Activated T-helper 9 cell treated with anti-CD3 and anti-CD28 coated beads, Interleukin-2, amount 50 U/mL, for 16 hours (primary cell): Measurements from ENCODE around the gene SPCS2.
"Not testable (repeated sequence)": the region's sequence is repeated elsewhere in the genome, so short reads cannot be mapped to it uniquely, and the experiment has no call there.

Source experiments
- DNase-seq: peaks from one replicate; pipeline ENCODE4 v3.0.0-alpha.2; 2020; ENCODE audit warnings: low read depth

The SPCS2 gene

DNA sequence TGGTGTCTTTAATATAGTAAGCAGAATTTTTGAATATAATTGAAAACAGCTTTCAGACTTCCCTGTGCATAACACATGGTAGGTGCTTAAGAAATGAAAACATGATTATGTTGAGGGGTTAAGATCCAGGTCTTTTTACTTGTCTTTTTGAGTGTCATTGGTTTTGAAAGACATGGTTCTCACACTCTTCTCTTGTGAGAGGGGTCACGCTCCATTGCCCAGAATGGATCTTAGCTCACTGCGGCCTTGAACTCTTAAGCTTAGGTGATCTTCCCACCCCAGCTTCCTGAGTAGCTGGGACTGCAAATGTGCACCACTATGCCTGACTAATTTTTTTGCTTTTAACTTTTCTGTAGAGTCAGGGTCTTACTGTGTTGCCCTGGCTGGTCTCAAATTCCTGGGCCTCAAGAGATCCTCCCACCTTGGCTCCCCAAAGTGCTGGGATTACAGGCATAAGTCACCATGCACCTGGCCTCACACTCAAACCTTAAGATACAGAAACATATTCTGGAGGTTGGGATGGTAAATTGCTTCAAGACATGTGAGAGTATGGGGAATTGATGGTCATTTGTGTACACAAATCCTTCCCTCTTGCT, 1.4 kb downstream of the SPCS2 start:
- DNase-seq, result no peak

DNA sequence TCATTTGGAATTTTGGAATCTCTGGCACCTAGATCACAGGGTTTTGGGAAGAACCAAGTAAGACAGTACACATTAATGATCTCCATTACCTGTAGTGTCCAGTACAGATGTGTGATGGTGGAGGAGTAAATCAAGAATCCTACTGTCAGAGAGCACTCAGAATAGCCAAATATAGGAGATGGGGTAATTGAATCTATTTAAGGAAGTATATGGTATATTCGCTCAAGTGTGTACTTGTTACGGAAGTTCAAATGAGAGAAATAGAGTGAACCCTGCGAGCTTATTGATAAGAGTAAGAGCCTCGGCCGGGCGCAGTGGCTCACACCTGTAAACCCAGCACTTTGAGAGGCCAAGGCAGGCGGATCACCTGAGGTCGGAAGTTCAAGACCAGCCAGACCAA, 2.2 kb downstream of the SPCS2 start:
- no peak for DNase-seq

DNA sequence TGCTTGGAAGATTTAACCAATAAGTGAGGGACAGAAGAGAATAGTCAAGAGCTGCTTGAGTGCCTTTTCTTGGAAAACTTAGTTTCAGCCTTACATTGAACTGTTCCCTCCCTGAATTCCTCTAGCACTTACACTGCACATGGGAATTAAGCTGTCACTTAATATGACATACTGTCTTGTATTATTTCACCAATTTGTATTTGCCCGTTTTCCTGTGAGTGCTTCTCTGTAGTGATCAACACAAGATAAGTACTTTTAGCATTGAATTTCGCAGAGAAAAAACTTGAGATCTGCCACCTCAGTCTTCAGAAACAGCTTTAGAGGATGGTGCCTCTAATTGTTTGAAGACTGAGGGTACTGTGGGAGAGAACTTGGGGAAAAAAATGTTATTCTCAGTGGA, 3.7 kb downstream of the SPCS2 start:
- no peak for DNase-seq

DNA sequence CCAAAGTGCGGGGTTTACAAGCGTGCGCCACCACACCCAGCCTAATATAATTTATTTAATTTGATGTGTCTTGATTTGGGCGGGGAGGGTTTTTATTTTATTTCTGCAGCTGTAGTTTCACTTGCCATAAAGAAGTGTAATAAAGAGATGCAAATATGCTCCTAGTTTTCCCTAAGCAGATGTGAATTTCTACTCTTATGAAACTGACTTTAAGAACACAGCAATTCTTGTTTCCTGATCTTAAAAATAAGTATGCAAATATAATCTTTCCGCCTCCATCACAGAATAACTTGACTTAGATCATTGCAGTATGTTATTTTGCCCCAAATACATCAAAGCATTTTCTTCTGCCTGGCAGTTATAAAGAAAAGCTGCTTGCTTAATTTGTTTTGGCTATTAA, 4.4 kb downstream of the SPCS2 start:
- no peak for DNase-seq

DNA sequence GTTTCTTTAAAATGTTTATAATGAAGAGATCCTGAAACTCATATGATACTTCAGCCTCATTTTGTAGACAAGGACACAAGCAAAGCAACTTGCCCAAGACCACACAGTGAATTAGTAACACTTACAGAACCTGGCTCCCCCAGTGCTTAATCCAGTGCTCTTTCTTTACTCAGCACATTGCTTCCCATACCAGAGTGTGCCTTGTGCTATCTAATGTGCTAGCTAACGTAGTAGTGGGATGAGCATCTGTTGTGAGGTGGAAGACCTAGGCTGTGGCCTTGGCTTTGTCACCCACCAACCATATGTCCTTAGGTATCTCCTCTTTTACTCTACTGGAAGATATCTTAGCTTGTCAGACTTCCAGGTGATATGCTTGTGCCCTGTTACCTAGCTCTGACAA, 5.1 kb downstream of the SPCS2 start:
- no peak for DNase-seq

DNA sequence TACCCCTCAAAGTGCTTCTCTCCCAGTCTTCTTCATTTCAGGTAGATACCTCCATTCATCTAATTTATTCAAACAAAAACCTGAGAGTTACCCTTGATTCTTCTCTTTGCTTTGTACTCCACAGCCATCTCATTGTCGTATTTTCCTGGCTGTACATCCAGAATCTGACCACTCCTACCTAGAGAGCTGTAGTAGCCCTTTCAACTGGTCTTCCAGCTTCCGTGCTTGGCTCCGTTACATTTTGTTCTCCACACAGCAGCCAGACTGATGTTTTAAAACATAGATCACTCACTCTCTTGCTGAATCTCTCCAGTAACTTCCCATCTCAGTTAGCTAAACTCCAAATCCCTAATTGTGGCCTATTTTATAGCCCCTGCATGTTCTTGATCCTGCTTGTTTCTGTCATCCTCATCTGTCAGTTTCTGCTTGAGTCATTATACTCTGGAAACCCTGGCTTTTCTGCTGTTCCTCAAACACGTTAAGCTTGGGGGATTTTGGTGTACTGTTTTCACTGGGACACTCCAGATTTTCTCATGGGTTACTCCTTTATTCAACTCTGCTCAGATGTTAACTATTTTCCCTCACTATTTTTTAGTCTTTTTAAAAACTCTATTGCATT, 7.4 kb downstream of the SPCS2 start:
- no peak for DNase-seq

DNA sequence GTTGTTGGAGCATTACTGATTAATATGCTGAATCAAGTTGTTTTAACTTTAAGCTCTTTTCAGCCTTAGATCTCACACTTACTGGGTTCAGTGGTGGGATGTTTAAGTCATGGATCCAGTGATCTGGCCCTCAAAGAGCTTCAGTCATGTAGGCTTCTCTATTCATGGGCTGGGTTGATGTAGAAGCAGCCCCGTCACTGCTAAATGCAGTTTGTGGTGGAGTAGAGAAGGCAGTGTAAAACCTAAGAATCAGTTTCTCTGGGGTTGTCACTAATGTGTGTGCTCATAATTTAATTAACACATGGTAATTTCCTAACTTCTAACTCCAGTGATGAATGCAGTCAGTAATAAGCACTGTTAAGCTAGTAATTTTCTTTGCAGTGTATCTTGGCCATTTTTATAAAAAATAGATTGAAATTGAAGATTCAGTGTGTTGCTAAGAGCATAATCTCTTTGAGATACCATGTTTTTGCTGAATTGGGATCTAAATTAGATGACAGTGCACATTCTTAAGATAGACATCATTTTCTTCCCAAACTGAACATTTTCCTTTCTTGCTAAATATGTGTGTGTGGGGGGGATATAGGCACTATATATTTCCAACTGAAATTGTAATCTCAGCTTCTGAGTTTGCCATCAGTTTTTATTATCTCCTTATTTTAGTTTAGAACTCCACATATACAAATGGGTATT, 9.0 kb downstream of the SPCS2 start:
- no peak for DNase-seq

DNA sequence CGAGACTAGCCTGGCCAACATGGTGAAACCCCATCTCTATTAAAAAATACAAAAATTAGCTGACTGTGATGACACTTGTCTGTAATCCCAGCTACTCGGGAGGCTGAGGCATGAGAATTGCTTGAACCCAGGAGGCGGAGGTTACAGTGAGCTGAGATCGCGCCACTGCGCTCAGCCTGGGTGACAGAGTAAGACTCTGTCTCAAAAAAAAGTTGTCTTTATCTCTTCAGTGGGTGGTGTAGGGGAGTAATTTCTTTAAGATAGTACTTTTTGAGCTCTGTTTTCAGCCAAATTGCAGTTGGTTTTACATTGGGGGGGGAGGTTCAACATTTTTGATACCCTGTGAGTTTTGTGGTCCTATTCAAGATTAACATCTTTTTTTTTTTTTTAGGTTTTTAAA, 11.1 kb downstream of the SPCS2 start:
- DNase-seq, result not testable (repeated sequence)

DNA sequence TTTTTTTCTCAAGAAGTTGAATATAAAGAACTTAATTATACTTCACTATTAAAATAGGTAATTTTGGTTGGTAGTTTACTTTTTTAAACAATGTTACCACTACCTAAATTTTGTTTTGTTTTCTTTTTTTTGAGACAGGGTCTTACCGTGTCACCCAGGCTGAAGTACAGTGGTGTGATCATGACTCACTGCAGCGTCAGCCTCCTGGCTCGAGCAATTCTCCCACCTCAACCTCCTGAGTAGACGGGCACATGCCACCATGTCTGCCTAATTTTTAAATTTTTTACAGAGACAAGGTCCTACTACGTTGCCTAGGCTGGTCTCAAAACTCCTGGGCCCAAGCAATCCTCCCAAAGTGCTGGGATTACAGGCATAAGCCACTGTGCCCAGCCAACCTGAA, 17.6 kb downstream of the SPCS2 start:
- no peak for DNase-seq

DNA sequence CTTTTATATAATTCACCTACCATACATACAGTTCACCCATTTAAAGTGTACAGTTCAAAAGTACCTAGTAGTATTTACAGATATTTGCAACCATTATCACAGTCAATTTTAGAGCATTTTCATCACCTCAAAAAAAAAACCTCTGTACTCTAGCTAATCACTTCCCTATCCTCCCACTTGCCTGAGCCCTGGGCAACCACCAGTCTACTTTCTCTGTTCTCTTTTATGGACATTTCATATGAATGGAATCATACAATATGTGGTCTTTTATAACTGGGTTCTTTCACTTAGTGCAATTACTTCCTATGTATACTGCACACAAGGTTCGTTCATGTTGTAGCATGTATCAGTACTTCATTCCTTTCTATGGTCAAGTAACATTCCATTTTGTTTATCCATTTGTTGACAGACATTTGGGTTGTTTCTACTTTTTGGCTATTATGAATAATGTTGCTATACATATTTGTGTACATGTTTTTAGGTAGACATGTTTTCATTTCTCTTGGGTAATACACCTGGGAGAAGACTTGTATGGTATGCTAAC, 21.9 kb downstream of the SPCS2 start:
- DNase-seq, result no peak

DNA sequence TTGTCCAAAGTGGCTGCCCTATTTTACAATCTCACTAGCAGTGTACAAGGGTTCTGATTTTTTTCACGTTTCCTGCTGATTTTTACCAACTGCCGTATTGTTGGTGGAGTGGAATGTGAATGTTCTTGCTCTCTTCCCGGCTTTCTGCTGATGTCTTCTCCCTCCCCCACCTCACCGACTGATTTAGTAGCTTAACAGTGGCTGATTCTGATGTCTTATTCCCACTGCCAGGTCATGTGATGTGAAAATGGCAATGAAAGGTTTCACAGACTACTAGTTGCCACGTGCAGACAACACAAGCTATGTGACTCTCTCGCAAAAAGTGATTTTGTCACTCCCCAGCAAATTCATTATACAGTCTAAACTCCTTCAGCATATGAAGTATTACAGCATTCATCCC, 22.4 kb downstream of the SPCS2 start:
- no peak for DNase-seq

DNA sequence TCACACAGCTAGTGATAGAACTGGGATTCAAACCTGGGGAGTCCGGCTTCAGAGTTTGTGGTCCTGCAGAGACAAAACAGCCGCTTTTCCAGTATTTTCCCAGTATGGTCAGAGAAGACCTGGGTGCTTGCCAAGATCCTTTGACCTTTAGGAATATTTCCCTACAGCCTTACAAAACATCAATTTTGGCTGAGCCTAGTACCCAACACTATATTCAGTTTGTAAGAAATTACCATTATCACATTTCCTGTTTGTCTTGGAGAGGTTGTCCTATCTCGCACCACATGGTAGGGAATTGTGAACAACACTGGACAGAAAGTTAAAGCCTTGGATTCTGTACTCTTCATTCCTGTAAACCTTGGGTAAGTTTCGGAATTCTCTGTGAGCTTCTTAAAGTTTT, 29.0 kb downstream of the SPCS2 start:
- no peak for DNase-seq

DNA sequence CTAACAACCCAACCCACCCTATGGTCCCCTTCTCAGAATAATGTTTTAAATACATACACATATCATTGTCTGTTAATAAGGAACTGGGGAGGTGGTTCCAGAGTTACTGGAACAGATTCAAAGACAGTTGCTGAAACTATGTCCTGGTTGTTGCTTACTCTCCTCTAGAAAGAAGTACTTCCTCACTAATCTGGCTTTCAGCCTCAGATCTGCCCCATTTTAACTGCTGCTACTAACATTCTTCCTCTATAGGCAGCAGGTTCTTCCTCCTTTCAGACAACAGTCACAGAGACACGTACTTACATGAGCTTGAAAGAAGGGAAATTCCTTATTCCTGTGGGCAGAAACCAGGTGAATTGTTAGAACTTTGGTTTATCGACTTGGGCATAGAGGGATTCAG, 31.6 kb downstream of the SPCS2 start:
- no peak for DNase-seq

DNA sequence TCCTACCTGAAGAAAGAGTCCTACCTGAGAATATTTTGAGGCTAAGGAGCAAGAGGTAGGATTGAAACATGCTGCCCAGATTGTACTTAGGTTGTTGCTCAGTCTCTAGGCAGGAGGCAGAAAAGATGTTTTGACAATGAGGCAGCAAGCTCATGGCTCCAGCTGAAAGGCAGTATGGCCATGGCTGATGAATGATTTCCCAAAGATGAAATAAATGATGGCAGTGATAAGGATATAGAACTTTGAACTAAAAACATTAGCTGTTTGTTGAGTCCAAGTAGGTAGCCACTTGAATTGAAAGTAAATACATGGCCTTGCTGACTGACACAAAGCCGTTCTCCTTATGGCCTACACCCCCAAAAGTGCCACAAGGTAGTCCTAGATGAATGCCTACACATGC, 32.8 kb downstream of the SPCS2 start:
- DNase-seq, result no peak

DNA sequence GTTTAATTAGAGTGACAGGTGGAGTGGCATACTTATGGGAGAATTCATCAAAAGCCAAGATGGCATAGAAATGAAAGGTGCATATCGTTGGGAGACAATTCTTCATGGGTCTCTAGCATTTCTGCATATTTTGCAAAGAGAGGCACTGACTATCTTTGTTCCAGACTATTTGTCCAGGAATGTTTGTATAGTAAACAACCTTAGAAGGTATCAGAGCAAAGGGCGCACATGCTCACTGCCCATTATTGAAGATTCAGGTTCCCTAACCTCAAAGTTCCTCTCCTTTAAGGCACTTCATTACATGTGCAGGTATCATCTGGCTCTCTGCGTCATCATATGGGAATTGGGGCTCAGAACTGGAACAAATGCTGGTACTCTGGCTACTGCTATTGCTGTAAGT, 35.0 kb downstream of the SPCS2 start:
- no peak for DNase-seq

DNA sequence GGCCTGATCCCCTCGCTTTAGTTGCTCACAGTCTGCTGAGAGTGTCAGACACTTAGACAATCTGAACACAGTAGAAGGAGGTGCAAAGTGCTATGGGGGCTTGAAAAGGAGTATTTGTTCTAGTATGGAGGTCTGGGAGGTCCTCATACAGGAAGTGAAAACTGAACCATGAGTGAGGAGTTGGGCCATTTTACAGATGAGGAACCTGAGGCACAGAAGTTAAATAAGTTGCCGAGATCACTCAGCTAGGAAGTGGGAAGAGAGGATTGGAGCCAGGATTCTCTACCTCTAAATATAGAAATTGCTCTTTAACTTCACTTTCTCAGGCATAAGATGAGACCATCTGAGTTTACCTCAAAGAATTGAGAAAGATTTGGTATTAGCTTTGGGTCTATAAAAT, 35.7 kb downstream of the SPCS2 start:
- no peak for DNase-seq

DNA sequence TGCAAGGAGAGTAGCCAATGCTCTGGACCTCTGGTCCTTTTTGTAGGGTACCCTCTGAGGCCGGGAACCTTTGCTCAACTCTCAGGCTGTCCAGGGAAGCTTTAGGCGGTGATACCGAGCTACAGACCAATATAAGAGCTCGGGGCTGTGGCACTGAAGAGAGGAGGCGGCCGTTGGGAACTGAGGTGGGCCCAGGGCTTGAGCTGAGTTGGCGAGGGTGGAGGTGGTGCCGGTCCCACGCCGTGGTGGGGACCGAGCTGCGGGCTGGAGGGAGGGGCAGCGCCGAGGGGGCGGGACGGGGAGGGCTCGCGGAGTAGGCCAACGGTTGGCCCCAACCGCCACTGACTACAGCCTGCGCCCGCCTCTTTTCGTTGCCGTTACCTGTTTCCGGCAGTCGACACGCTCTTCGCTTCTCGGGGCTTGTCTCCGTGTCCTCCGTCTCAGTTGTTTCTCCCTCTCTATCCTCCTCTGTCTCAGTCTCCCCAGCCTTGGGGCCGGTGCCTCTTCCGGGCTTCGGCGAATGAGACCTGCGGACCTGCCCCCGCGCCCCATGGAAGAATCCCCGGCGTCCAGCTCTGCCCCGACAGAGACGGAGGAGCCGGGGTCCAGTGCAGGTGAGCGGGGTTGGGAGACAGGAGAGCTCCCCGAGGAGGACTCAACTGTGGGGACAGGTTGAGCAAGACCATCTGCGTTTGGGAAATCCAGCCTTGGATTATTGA, 39.6 kb downstream of the SPCS2 start, which contains the start of gene NEU3:
NEU3 (plus strand) TSS at position 393 of the 719 bp plus-strand sequence; CDS start at position 521, 128 bp downstream.
- DNase-seq, result peak; percentile 75

DNA sequence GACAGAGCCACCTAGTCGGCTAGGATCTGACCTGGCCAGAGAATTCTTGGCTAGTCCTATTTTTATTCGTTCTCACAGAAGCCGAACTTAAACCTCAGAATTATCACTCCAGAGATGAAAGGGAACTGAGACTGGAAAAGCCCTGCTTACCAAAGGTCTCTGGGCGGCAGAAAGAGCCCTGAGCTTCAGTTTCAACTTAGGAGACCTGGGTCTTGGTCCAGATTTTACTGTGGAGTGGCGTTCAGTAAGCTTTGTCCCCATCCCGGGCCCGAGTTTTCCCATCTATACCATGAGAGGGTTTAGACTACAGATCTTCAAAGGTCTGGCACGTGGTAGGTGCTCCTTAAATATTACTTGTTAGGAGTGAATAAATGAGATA, 40.2 kb downstream of the SPCS2 start:
- DNase-seq, result no peak

DNA sequence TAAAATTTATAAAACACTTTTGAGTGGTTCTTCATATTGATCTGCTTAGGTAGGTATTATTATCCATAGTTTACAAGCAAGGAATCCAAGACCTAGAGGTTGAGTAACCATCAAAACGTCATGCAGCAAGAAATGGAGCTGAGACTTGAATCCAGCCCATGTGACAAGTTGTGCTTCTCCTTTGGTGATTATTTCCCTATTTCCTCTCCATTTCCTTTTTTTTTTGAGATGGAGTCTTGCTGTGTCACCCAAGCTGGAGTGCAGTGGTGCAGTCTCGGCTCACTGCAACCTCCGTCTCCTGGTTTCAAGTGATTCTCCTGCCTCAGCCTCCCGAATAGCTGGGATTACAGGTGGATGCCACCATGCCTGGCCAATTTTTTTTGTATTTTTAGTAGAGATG, 41.1 kb downstream of the SPCS2 start:
- not testable (repeated sequence) for DNase-seq

DNA sequence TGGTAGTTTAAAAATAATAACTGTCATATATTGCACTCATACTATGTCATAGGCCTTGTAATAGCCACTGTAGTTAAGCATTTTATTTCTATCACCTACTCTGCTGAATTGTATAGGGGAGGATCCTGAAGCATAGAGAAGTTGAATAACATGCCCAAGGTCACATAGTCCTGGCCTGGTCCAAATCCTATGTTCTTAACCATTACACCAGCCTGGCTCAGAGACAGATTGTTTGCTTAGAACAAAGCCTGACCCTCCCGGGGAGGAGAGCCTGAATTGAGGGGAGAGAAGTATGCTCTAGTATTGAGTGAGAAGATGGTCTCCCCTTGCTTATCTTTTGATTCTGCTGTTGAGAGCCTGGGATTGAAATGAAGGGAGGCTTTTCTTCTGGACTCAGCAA, 41.9 kb downstream of the SPCS2 start:
- DNase-seq, result no peak

DNA sequence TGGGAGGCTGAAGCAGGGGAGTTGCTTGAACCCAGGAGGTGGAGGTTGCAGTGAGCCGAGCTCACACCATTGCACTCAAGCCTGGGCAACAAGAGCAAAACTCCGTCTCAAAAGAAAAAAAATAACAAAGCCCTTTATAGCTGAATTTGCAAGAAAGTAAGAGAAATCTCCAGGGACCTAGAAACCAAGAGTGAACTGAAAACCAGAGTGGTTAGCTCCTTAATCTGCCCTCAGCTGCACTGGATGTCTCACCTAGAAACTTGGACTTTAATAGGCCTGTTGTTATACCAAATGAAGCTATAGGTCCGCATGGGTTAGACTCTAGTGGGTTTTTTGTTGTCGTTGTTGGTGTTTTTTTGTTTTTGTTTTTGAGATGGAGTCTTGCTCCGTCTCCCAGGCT, 43.8 kb downstream of the SPCS2 start:
- no peak for DNase-seq

DNA sequence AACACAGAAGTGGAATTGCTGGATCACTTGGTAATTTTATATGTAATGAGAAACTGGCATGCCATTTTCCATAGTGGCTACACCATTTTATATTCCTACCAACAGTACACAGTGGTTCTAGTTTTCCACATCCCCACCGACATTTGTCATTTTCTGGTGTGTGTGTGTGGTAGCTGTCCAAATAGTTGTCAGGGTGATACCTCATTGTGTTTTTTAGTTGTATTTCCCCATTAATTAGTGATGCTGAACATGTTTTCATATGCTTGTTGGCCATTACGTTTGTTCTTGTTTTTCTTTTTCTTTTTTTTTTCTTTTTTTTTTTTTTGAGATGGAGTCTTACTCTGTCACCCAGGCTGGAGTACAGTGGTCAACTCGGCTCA, 51.9 kb downstream of the SPCS2 start:
- DNase-seq, result no peak

DNA sequence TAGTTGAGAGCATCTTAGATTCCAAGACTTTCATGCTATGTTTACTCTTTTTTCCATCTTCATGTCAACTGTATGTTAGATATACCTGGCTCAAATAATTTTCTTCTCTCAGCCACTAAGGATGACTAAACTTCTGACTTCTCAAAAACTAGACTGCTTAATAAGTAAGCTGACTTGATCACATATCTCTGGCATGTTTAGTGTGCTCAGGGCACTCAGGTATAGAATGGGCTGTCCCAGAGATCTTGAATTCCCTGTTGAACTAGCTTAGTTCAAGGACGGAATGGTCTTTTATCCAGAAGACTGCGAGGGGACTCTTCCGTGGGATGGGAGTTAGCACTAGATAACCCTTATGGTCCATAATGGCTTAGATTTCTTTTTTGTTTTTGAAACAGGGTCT, 52.6 kb downstream of the SPCS2 start:
- DNase-seq, result no peak
